Measurements from ENCODE around the gene CHURC1.

Gene CHURC1

GRCh38 chr14:64958743-64959142 lies 44.5 kb downstream of the CHURC1 start:
- DNase-seq, result no peak

GRCh38 chr14:64960762-64961276 lies 46.6 kb downstream of the CHURC1 start:
- DNase-seq, result peak; percentile 80

DNA sequence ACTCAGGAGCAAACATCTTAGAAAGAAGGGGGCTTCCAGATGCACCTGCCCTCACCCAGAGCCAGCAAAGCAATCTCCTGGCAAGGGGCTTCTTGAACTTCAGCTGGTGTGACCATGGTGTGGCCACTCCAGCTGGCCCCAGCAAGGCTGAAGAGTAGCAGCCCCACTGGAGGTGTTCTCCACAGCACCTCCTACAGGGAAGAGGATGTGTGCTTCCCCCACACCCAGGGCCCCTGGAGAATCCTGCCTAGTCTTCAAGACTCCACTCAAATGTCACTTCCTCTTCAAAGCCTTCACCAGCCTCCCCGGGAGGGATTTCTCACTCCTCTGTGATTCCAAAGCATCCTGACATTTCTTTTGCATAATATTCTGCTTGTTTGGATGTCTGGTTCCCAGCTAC lies 49.4 kb downstream of the CHURC1 start:
- no peak for DNase-seq

DNA sequence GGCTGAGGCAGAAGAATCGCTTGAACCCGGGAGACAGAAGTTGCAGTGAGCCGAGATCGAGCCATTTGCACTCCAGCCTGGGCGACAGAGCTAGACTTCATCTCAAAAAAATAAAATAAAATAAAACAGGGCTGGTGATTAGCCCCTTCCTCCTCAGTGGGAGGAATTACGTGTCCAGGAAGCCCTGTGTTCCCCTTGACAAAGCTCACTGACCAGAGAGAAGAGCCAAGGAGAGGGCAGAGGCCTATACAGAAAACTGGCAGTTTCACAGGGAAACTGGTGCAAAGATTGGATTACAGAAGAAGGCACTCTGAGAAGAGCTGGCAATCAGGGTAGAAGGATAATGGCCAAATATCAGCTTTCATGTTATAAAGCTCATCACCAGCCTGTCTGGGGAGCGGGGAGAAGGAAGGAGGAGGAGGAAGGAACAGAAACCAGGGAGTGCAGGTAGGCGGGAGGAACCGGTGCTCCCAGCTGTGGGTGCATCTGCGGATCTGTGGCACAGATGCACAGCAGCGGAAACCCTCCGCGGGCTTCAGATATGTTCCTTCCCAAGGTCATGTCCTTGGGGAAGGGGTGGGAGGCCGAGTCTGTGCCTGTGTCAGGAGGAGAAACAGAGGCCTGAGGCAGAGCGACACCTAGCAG lies 51.2 kb downstream of the CHURC1 start:
- DNase-seq, result no peak

DNA sequence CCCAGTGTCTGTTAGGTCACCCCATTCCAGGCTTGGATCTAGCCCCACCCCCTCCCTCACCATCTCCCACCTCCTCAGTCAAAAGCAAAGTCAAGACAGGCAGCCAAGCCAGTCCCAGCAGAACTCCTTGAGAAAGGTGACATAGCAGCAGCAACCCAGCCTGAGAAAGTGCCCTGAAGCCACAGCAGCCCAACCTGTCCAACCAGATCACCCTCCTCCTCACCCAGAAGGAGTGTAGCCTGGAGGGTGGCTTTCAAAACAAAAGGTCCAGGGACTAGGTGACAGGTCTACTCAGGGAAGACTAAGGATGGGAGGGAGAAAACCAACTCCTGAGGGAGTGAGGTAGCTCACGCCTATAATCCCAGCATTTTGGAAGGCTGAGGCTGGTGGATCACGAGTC lies 52.7 kb downstream of the CHURC1 start:
- DNase-seq, result no peak

DNA sequence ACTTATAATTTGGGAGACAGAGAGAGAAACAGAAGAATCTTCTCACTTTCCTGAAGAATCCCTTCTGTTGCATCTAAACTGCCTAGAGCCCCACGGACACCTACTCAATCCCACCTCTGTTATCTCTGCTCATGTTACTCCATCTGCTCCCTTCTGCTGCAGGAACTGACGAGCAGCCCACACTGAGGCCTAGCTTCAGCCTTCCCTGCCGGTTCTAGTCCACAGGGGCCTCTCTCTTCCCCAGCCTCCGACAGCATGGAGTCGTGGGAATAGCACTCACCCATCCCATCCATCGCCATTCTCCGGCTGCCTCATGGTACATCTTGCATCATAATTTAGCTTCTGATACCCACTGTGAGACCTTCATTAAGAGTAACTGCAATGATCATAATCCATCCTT lies 53.9 kb downstream of the CHURC1 start:
- DNase-seq, result no peak

- DNase-seq, result no peak
These were observed 54.4 kb downstream of the CHURC1 start for GRCh38 chr14:64968651-64969050.

GRCh38 chr14:64970041-64970440 lies 55.8 kb downstream of the CHURC1 start:
- DNase-seq, result no peak

- no peak for DNase-seq
These were observed 56.7 kb downstream of the CHURC1 start for GRCh38 chr14:64970776-64971477.

- DNase-seq, result no peak
These were observed 57.3 kb downstream of the CHURC1 start for GRCh38 chr14:64971491-64971942.

- DNase-seq, result no peak
These were observed 57.9 kb downstream of the CHURC1 start, which contains the start of gene RAB15 for GRCh38 chr14:64971943-64972791. RAB15 (minus strand) TSS chr14:64972336; CDS start chr14:64972076, 260 bp downstream.

- DNase-seq, result no peak
These were observed 58.8 kb downstream of the CHURC1 start for GRCh38 chr14:64973026-64973442.

DNA sequence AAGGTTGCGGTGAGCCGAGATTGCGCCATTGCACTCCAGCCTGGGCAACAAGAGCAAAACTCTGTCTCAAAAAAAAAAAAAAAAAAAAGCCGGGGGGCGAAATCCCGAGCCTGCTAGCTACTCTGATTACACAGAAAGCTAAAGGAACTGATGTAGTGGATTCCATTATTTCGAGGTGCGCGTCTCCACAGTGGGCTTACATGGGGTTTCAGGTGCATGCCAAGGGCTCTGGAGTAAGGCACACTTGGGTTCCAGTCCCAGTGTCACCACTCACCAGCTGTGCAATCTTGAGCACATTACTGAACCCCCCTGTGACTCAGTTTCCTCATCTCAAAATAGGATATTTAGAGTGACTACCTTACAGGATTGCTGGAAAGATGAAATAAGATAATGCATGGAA lies 59.6 kb downstream of the CHURC1 start:
- DNase-seq, result no peak

DNA sequence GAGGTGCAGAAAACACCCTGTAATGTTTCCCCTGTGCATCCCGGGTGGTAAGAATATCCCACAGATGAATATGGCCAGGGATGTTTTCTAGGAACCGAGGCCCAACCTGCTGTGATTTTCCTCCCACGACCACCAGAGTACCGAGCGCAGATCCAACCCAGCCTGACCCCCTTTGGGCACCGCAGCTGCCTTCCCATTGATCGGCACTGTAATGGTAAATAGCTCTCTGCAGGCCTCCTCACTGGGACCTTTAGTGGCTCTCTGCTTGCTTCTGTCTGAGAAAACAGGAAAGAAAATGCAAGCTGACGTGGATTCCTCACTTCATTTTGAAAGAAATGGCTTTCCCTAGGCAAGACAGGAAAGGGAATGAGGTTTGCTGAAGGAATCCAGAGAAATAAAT lies 60.3 kb downstream of the CHURC1 start:
- no peak for DNase-seq

DNA sequence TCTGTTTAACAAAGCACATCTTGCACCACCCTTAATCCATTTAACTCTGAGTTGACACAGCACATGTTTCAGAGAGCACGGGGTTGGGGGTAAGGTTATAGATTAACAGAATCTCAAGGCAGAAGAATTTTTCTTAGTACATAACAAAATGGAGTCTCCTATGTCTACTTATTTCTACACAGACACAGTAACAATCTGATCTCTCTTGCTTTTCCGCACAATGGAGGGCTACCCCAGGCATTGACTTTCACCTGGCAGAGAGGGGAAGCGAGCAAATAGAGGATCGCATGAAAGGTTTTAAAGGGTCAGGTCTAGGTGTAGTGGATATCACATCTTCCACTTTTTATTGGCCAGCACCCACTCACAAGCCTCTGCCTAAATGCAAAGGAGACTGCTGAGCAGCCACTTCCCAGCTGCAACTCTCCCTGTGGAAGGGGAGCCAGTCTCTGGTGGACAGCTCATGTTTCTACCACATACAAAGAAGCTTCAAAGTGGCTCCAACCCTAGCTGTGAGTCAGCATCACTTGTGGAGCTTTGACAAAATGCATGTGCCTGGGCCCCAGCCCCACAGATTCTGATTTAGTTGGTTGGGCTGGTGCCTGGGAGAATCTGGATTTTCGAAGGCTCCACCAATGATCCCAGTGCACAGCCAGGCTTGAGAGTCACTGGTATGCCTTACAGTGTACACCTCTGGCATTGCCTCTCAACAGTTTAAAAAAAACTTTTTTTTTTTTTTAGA lies 65.2 kb downstream of the CHURC1 start:
- no peak for DNase-seq

GRCh38 chr14:64983439-64984310 lies 69.4 kb downstream of the CHURC1 start:
- peak; percentile 15 for DNase-seq

Data from NCI-H446 treated with DMSO at 0.1 percent for 48 hours (cell line).